Transverse colon (tissue), 4 donors: ENCODE results near the gene LRPAP1. TPM values are rescaled to one million over a fixed set of nuclear protein-coding genes. Genes with fewer than 3 reads are reported as not detected.

Experiments
- DNase-seq: peaks from one replicate; pipeline ENCODE4 v3.0.0-alpha.2; 2019
- H3K27ac ChIP-seq, 4 donors: fragments of 200-600 bp; sonication (generic); 2 replicates each; pipeline ENCODE4 v1.5.1; 2016 to 2018; ENCODE audit warnings: inconsistent platforms in 4 of 4
- H3K27me3 ChIP-seq: fragments of 200-600 bp; sonication (generic); 2 replicates; pipeline ENCODE4 v1.5.1; 2017; ENCODE audit warnings: inconsistent platforms
- H3K36me3 ChIP-seq, 4 donors: fragments of 200-600 bp; sonication (generic); 2 replicates each; pipeline ENCODE4 v1.5.1; 2017 to 2019; ENCODE audit warnings: inconsistent platforms in 4 of 4
- H3K4me1 ChIP-seq, 4 donors: fragments of 200-600 bp; sonication (generic); 2 replicates each; pipeline ENCODE4 v1.5.1; 2017 to 2020; ENCODE audit warnings: inconsistent platforms in 4 of 4
- H3K4me3 ChIP-seq, 4 donors: fragments of 200-600 bp; sonication (generic); 1 replicate in 1 of 4; 2 replicates in 3 of 4; pipeline versions ENCODE4 v1.5.1 to v1.6.1; 2017 to 2019; ENCODE audit warnings: inconsistent platforms in 4 of 4
- H3K9me3 ChIP-seq, 2 donors: fragments of 200-600 bp; sonication (generic); 2 replicates each; pipeline ENCODE4 v1.5.1; 2017 to 2019; ENCODE audit warnings: inconsistent platforms in 2 of 2
- EP300 ChIP-seq: sonication (generic); formaldehyde crosslinking; IDR thresholded peaks from one replicate; pipeline ENCODE4 v1.6.1; 2017; ENCODE audit warnings: antibody characterized with exemption, low read depth
- POLR2A ChIP-seq: fragments of 450-650 bp; IDR thresholded peaks from one replicate; pipeline ENCODE4 v1.6.1; 2016; ENCODE audit warnings: antibody characterized with exemption, mild to moderate bottlenecking, moderate library complexity
- POLR2AphosphoS5 ChIP-seq, 3 donors: sonication (generic); formaldehyde crosslinking; IDR thresholded peaks; one replicate each; pipeline ENCODE4 v1.6.1; 2016; ENCODE audit warnings: antibody characterized with exemption in 3 of 3
- WGBS, 2 donors: methylation state at CpG; one replicate each; pipeline ENCODE4 v1.1.5; 2018; ENCODE audit warnings: low coverage in 1 of 2; 5-methylcytosine and 5-hydroxymethylcytosine counted together
- in situ Hi-C, 4 donors: fragments of 200-750 bp; cut with MboI; loops; one replicate each; pipeline versions ENCODE4 v1.15.0 to v1.15.1; 2017; ENCODE audit warnings: low sequenced_read_pairs in 3 of 4, low pct_ligation_motif_present in 1 of 4, low pct_unique_long_range_greater_than_20kb in 1 of 4
- intact Hi-C: fragments of 100-400 bp; cut with DNase I; formaldehyde crosslinking; loops from one replicate; pipeline ENCODE4 v1.15.1; 2023; ENCODE audit warnings: low total_unique reads
- total RNA-seq, 4 donors: library from RNA; depleted of rRNA; stranded (reverse); fragments of >200 nt; gene quantifications; one replicate each; pipeline ENCODE4 v1.1.0, GENCODE V29; 2016
- TF ChIP-seq, protein P1 (sequence below), 5 experiments: fragments of 200-600 bp in 3 of 5; fragments of 450-650 bp in 2 of 5; sonication (generic) in 3 of 5; IDR thresholded peaks; 1 replicate in 2 of 5; 2 replicates in 3 of 5; pipeline ENCODE4 v1.5.1; 2016 to 2017; ENCODE audit warnings: antibody characterized with exemption in 5 of 5, inconsistent platforms in 3 of 5, mild to moderate bottlenecking in 2 of 5, moderate library complexity in 1 of 5

LRPAP1 gene
- total RNA-seq, 4 donors from 2014 or later = 98.6 to 140 (median 115) TPM

DNA sequence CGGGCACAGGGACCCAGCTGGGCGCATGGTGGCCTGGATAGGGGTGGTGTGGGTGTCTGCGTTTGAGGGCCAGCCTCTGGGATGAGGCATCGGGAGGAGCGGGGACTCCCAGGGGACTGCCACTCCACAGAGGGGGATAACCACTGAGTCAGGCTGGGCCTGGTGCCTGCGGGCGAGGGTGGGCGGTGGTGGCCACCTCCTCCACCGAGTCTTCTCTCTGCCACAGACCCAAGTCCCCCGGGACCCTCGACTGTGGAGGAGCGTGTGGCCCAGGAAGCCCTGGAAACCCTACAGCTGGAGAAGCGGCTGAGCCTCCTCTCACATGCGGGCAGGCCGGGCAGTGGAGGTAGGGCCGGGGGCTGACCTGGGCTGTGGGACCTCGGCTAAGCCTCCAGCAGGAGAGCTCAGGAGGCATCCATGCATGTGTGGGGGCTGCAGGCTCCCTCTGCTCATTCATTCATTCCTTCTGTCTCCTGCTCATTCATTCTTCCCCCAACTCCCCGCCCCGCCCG lies 42.7 kb downstream of the LRPAP1 start:
- Histone ChIP-seq H3K27me3 (peaks cover 75% of the 10 kb centered on the region), H3K27ac (no peak overlapping the region), H3K4me3 (no peak overlapping the region), H3K36me3 (no peaks in the 10 kb centered on the region), H3K9me3 (no peaks in the 10 kb centered on the region), H3K4me1 (peaks cover under 1 to 11% (median 10%) of the 10 kb centered on the region in 4 donors)
- TF ChIP-seq, protein P1, sequence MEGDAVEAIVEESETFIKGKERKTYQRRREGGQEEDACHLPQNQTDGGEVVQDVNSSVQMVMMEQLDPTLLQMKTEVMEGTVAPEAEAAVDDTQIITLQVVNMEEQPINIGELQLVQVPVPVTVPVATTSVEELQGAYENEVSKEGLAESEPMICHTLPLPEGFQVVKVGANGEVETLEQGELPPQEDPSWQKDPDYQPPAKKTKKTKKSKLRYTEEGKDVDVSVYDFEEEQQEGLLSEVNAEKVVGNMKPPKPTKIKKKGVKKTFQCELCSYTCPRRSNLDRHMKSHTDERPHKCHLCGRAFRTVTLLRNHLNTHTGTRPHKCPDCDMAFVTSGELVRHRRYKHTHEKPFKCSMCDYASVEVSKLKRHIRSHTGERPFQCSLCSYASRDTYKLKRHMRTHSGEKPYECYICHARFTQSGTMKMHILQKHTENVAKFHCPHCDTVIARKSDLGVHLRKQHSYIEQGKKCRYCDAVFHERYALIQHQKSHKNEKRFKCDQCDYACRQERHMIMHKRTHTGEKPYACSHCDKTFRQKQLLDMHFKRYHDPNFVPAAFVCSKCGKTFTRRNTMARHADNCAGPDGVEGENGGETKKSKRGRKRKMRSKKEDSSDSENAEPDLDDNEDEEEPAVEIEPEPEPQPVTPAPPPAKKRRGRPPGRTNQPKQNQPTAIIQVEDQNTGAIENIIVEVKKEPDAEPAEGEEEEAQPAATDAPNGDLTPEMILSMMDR (IDR thresholded peaks at IDR 0.05) = no peak
- TF ChIP-seq POLR2AphosphoS5 (IDR thresholded peaks at IDR 0.05) (no peak), POLR2A (no peak), EP300 (no peak)
- intact Hi-C loops (no loop called here), in situ Hi-C loops (no loop called here)
- DNase-seq = no peak
- 67 to 80% methylated on average over 2 to 20 of the region's 20 CpGs for WGBS, 2 donors

DNA sequence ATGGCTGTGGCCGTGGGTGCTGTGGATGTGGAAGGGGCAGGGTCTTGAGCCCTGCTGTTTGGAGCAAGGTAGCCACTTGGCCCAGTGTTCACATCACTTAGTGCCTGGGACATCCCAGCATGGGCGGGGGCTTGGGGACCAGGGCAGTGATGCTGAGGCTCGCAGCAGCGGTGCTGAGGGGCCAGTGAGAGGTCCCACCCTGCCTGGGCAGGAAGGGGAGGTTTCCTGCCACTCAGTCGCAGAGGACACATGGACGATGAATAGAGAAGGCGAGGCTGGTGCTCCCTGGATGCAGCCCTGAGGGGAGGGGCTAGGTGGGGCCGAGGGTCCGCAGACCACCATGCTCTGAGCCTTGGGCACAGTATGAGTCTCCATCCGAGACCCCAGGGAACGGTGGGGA lies 43.4 kb downstream of the LRPAP1 start:
- Histone ChIP-seq H3K27me3 (peaks cover 75% of the 10 kb centered on the region), H3K9me3 (no peaks in the 10 kb centered on the region), H3K36me3 (no peaks in the 10 kb centered on the region), H3K27ac (no peak overlapping the region), H3K4me3 (no peak overlapping the region), H3K4me1 (peaks cover 2 to 17% (median 16%) of the 10 kb centered on the region in 4 donors)
- intact Hi-C loops = no loop called here
- TF ChIP-seq POLR2AphosphoS5 (IDR thresholded peaks at IDR 0.05) = no peak
- no peak for TF ChIP-seq POLR2A
- TF ChIP-seq, protein P1 (IDR thresholded peaks at IDR 0.05) = no peak
- no peak for TF ChIP-seq EP300
- in situ Hi-C loops = no loop called here
- no peak for DNase-seq
- WGBS, 2 donors = 47% methylated on average over 10 of the region's 11 CpGs; no CpG with 5 or more reads in 1 of the 2 donors

DNA sequence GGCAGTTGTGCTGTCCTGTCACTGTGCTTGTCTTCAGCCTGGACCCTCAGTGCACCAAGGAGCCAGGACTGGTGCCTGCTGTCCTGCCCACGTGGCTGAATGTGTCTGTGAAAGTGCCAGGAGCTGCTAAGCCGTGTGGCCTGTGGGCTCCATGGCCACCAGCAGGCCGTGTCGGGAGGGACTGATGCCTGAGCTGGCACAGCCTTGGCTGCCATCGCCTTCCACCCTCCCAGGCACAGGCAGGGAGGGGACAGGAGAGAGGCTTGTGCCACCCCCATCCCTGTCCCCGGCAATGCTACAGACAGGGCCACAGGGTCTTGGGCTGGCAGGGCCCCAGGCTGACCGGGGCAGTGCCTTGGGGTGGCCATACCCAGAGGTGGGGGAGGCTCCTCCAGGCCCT lies 44.4 kb downstream of the LRPAP1 start:
- no peak for DNase-seq
- Histone ChIP-seq H3K27me3 (peaks cover 73% of the 10 kb centered on the region), H3K36me3 (no peaks in the 10 kb centered on the region), H3K4me1 (peaks cover 2 to 23% (median 19%) of the 10 kb centered on the region in 4 donors), H3K27ac (no peak overlapping the region), H3K9me3 (no peaks in the 10 kb centered on the region), H3K4me3 (no peak overlapping the region)
- TF ChIP-seq EP300 = no peak
- no peak for TF ChIP-seq POLR2A
- TF ChIP-seq POLR2AphosphoS5 (IDR thresholded peaks at IDR 0.05) = no peak
- TF ChIP-seq, protein P1 (IDR thresholded peaks at IDR 0.05) = no peak
- WGBS, 2 donors = 91% methylated on average over 5 of the region's 7 CpGs; no CpG with 5 or more reads in 1 of the 2 donors
- intact Hi-C loops (no loop called here), in situ Hi-C loops (no loop called here)

DNA sequence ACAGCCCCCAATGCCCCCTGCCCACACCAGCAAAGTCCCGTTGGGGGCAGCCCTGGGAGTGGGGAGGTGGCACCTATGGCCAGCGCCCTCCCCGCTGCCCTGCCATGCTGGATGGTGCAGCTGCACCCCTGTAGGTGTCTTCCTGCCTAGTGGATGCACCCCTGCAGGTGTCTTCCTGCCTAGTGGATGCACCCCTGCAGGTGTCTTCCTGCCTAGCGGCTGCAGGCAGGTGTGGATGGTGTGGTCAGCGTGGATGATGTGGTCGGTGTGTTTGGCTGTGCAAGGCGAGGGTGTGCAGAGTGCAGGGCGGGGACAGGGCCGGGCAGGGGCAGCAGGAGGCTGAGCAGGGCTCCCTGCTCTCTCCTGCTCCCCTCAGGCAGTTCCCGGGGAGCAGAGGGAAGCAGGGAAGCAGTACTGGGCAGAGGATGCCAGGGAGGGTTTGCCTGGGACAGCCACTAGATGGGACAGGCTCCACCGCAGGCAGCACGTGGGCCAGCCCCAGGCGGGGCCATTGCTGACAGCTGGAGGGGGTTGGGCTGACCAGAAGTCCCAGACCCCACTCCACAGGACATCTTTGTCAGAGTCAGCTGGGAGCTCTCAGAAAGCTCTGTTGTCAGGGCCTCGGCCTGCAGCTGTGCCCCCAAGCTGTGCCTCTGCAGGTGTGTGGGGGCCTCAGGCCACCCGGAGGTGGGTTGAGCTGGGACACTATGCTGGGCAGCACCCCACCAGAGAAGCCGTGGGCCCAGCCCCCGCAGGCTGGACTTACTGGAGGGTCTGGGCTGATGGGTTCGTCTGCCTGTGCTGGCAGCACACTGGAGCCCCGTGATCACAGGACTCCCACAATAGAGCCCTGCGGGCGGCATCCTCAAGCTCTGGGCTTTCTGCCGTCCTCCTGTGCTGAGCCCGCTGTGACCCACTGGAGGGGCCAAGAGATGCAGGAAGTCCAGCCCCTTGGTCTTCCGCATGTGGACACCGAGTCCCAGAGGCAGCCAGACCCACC lies 45.4 kb downstream of the LRPAP1 start:
- intact Hi-C loops = no loop called here
- peaks cover 73% of the 10 kb centered on the region for H3K27me3 ChIP-seq
- WGBS, 2 donors = 72% methylated on average over 24 of the region's 25 CpGs; no CpG with 5 or more reads in 1 of the 2 donors
- no peak overlapping the region for H3K27ac ChIP-seq
- H3K9me3 ChIP-seq = no peaks in the 10 kb centered on the region
- H3K4me1 ChIP-seq = peaks cover 2 to 28% (median 21%) of the 10 kb centered on the region in 4 donors
- H3K36me3 ChIP-seq = no peaks in the 10 kb centered on the region
- TF ChIP-seq POLR2AphosphoS5 (IDR thresholded peaks at IDR 0.05) = no peak
- TF ChIP-seq, protein P1 (IDR thresholded peaks at IDR 0.05) = no peak
- TF ChIP-seq EP300 = no peak
- TF ChIP-seq POLR2A = no peak
- H3K4me3 ChIP-seq = no peak overlapping the region
- no peak for DNase-seq
- in situ Hi-C loops = no loop called here
